Measurements from ENCODE around the gene HEATR3.

Gene HEATR3

DNA sequence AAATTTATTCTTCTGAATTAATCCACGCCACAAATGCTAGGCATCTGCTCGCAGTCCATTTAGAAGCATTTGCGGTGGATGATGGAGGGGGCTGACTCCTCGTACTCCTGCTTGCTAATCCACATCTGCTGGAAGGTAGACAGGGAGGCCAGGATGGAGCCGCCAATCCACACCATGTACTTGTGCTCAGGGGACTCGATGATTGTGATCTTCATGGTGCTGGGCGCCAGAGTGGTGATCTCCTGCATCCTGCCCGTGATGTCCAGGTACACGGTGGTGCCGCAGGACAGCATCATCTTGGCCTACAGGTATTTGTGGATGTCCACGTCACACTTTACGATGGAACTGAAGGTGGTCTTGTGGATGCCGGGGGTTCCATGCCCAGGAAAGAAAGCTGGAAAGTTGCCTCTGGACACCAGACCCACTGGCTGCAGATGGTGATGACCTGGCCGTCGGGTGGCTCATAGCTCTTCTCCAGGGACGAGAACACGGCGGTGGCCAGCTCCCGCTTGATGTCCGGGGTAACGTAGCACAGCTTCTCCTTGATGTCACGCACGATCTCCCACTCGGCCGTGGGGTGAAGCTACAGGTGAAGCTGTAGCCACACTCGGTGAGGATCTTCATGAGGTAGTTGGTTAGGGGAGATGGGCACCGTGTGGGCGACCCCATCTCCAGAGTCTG is 7.5 kb upstream of the HEATR3 start:
- DNase-seq, result no peak

DNA sequence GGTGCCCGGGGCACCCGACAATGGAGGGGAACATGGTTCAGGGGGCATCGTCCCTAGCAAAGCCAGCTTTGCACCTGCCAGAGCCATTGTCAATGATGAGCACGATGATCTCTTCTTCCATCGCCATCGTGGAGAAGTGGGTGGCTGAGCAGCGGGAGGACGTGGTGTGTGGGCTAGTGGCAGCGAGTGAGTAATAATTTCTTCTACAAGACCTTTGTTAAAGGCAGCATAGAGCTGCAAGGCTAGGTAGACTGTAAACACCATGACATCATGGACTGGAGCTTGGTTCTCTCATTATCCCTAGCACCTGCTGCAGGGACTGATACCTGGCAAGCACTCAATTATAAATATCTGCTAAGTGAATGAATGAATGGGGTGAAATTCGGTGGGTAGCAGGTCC is 6.7 kb upstream of the HEATR3 start:
- no peak for DNase-seq

DNA sequence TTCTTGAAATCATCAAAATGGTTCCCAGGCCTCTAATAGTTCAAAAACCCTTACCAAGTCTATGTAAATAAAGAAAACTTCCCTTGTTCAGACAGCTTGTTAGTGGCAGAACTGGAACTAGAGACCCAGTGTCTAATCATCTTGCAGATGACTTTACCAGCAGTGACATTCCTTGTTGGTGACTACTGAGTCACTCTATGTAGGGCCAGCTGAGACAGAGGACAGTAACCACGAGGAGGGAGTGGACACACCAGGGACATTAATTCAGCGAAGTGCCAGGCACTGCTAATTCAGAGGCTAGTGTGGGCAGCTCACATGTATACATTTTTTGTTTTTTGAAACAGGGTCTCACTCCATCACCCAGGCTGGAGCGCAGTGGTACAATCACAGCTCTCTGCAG is 6.1 kb upstream of the HEATR3 start:
- no peak for DNase-seq

DNA sequence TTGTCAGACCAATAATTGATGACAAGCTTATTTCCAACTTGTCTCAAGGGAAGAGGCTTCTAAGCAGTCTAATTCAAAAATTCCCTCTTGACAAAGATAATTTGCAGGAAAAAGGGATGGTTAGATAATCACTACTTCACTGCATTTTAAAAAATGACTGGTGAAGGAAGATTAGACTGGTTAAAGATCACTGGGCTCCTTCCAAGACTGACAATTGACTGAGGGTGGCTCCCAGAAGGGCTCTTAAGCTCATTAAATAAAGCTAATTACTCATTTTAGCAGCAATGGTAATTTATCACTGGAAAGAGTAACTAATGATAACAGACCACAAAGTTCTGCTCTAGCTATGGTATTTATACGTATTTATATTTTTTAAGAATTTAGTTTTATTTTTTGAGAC is 4.4 kb upstream of the HEATR3 start:
- DNase-seq, result no peak

DNA sequence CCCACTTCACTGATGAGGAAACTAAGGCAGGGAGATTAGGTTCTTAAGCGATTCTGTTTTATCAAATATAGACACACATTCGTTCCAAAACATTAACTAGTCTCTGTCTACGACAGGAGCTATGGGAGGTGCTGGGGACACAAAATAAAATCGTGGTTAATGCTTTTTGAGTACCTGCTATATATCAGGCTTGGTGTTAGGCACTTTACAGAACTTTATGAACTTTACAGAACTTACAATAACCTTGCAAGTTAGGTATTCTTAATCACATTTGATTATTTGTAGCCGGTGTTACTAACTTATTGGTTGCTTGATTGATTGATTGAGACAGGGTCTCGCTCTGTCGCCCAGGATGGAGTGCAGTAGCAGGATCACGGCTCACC is 538 bp upstream of the HEATR3 start:
- DNase-seq, result no peak

DNA sequence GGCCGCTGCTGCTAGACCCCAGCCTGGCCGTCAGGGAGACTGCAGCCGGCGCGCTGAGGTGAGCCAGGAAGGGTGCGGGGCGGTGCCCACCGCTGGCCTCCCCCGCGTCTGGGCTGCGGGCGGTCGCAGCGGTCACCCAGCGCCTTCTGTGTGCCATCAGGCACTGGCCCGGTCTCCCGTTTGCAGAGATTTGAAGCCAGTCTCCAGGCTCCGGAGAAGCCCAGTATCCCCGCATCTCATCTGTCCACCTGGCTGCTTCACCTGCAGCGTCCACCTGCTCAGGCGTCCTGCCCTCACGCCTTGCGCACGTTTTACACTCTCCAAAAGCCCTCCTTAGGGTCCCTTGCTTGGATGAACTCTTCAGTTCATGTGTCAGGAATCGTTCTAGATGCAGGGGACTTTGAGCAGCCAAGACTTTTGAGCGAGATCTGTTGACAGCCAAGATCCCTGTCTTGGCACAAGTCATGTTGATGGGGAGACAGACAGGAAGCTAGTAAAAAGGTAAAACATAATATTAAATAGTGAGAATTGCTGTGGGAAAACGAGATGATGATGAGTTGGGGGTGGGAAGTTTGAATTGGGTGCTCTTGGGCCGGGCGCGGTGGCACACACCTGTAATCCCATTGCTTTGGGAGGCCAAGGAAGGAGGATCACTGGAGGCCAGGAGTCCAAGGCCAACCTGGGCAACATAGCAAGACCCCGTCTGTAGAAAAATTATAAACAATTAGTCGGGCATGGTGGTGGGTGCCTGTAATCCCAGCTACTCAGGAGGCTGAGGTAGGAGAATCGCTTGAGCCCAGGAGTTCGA is 916 bp downstream of the HEATR3 start:
- DNase-seq, result no peak

DNA sequence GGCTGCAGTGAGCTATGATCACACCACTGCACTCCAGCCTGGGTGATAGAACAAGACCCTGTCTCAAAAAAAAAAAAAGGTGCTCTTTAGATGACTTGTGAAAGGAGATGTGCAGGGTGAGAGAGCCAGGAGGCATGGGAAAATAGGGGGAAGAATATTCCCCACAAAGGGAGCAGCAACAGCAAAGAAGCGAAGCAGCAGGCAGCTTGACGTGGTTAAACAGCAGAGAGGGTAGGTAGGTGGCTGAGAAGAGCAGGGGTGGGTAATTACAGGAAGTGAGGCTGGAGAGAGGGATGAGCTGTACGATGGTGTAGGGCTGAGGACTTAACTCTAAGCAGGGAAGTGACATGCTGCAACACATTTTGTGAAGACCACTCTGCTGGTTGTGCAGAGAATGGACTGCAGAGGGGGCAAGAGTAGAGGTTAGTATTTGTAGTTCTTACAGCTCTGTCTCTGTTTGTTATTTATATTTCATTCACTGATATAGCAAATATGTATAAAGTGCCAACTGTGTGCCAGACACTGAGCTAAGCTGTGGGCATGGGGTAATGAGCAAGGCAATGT is 1.6 kb downstream of the HEATR3 start:
- DNase-seq, result peak; percentile 21

DNA sequence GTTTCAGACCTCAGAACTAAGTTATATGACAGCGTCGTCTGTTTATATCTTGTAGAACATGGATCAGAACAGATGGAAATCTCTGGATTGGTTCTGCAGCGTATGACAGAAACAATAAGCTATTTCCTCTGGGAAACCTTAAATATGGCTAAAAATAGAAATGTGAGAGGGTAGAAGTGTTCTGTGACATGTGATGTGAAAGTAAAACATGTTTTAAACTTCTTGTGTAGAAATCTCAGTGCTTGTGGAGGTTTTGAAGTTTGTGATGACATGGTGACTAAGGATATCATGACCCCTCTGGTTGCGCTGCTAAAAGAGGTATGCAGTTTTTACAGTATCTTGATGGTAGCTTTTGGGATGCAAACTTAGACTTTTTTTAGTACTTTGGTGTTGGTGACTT is 2.8 kb downstream of the HEATR3 start:
- no peak for DNase-seq

DNA sequence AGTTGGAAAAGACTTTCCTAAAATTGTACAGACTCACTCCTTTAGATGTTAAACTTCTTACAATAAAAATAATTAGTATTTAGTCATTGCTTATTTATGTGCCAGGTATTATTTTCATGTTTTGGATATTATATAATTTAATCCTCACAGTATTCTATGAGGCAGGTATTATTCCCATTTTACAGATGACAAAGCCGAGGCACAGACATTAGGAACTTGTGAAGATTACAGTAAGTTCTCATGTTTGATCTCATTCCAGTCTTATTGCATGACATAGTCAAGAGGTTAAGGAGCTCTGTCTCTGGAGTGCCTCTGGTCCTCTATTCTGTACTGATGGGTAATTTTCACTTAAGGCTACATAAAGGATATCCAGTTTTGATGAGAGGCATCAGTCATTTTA is 3.3 kb downstream of the HEATR3 start:
- no peak for DNase-seq

DNA sequence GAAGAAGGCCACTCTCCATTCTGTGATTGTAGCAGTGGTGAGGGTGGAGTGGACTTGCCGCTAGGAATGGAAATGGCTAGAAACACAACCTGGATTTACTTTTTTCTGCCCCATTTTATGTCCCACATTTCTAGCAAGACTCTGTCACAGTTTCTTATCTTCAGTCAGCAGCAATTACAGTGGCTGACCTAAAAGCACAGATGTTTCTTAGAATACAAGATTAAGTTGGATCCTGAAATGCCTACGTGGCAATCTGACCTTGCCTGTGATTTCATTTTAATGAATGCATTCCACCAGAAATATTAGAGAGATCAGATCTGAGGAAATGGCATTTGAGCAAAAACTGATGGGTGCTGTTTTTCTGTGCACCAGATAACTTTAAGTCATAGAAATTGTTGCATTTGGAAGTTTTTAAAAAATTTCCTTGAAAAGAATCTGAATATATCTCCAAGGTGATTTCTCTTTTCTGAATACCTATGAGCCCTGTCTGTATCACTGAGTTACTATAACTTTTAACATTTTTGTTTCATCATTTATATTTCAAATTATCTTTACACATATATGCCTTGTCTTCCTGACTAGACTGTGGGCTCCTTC is 5.4 kb downstream of the HEATR3 start:
- no peak for DNase-seq

DNA sequence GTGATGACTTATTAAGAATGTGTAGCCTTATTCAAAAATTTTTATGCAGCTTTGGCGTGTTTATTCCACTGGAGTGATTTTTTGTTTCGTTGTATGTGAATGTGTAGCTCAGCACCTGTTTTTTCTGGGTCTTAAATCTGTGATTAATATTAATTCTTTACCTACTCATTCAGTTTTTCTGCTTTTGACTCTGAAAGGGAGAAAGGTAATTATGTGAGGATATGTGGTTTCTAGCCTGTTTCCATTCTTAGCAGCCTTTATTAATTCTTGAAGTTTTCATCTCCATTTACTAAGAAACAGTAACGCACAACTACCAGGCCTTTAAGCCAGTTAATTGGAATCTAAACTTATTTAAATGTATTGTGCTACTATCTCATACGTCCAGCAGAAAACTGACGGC is 7.0 kb downstream of the HEATR3 start:
- DNase-seq, result no peak

DNA sequence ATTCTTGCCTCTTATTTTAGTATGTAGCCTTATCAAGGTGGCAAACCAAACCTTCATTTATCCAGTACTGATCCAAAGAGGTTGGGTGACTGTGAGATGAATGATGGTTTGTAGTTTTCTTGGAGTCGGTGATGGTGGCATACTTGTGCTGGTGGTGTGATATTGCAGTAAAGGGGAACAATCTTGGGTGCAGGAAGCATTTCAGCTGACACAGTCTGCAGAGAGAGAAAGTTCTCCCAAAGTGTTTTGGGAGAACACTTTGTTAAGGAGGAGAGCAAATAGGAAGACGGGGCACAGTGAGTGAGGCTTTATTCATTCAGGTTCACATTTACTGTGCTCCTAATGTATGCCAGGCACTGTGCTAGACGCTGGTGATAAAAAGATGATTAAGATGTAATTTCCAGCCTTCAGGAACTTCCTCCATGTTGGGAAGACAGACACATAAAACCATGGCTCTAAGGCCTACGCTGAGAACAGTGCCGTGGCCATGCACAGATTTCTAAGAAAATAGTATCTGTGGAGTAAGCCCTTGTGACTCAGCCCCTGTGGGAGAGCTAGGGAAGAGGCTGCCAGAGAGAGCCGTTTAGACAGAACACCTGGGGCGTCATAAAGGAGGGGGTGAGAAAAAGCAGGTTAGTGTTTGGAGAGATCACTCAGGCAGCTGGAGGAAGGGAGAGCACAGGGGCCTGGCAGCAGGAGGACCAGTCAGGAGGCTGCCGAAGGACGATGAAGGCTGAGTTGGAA is 13.8 kb downstream of the HEATR3 start:
- no peak for DNase-seq

DNA sequence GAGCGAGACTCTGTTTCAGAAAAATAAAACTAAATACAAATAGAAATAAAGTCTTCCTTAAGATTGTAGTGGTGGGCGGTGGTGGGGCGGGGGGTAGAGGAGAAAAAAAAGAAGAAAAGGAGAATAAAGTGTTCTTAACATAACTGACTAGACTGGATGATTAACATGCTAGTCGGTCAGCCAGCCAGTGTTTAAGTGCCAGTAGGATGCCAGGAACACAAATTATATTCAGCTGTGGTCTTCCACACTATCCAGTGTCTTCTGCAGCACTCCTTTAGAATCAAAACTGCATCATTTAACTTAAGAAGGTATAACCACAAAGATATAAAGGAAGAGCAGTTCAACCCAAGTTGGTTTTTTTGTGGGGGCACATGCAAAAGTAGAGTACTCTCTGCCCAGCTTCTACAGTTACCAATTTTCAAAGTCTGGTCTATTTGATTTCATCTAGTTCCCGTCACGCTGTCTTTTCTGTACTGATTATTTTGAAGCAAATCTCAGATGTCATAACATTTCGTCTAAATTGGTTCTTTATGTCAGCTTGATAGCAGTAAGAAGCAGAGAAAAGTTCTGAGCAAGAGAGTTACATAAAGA is 15.8 kb downstream of the HEATR3 start:
- DNase-seq, result no peak

DNA sequence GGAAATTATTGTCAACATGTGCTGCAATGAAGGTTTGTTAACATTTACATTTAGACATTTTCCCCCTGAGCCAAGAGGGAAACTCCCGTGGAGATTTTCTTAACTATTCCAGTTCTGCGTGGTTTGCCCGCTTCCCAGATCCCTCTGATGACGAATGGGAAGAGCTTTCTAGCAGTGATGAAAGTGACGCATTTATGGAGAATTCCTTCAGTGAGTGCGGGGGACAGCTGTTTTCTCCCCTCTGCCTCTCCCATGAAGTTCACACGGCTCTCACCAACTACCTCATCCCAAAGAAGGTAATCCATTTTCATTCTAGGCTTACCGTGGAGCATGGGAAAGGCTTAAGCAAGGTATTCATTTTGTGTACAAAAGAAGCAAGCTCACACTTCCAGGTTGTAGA is 18.2 kb downstream of the HEATR3 start:
- no peak for DNase-seq

DNA sequence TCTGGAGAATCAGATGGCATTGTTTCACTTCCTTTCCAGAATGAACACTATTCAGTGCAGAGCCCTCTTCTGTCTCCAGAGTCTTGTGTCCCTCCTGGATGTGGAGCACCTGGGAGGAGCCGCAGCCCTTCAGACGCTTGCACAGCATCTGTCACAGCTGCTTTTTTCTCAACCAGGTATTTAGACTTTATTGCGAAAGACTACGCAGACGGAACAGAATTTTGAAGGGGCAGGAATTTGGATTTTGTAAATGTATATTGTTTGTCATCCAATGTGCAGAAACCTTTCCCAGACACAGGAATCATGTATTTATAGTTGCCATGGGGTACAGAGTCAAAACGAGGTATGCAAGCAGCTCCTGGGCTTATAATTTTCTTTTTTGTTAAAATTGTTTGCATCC is 20.4 kb downstream of the HEATR3 start:
- no peak for DNase-seq

DNA sequence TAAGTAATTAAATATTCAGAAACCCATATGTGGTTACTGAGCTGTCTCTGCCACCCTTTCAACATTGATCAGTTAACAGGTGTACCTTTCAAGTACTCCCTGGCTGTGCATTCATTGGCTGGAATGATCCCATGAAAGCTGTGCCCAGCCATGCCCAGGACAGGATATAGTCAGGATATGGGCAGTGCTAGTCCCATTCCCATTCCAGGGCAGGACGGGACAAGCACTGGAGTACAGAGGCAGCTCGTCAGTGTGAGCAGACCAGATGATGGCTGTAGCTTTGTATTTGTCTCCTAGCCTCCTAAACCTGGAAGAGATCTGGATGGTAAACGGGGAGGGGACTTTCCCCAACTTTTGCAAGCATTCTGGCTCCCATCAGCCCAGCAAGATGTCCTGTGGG is 22.5 kb downstream of the HEATR3 start:
- no peak for DNase-seq

DNA sequence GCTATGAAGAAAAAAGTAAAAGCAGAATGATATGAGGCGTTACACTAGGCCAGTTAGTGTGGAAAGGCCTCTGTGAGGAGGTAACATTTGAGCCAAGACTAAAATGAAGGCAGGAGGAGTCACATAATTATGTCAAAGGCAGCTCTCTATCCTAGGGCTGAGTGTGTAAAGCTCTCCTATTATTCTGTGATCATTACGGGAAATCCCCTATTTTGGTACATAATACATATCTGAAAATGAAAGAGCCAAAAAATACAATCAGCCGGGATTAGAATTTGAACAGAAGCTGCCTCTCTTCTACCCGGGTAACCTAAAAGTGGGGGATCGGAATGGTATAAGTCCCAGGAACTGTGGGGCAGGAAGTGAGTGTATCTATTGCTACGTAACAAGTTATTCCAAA is 27.1 kb downstream of the HEATR3 start:
- no peak for DNase-seq

DNA sequence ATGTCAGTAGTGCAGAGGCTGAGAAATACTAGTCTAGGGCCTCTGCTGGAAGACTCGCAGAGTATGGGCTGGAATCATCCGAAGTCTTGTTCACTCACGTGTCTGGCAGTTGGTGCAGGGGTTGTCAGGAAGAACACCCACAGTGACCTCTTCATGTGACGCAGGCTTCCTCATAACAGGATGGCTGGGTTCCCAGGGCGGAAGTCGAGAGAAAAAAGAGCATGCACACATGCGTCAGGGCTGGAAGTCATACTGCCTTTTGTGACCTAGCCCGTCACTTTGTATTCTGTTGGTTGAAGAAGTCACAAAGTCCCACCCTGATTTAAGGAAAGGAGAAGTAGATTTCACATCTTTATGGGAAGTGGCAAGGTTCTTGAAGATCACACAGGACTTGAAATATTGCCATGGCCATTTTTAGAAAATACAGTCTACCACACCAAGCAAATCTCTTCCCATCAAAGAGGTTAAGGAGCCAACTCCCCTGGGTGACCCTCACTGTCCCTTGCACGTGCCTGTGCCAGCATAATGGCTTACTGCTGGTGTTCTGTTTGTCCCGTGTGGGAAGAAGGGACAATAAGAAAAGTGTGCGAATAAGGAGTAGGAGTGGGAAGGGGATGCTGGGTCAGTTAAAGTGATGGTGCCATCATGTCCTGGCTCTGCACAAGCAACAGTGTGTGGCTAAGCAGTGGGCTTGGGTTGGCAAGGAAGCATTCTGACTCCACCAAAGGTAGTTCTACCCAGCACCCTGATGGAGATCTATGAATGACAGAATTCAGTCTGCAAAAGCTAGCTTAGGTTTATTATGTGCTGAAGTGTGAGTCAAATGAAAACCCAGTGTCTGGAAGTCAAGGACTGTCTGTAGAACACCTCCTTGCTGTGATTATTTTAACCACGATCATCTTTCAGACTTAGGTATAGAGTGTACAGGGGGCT is 28.1 kb downstream of the HEATR3 start:
- DNase-seq, result no peak

DNA sequence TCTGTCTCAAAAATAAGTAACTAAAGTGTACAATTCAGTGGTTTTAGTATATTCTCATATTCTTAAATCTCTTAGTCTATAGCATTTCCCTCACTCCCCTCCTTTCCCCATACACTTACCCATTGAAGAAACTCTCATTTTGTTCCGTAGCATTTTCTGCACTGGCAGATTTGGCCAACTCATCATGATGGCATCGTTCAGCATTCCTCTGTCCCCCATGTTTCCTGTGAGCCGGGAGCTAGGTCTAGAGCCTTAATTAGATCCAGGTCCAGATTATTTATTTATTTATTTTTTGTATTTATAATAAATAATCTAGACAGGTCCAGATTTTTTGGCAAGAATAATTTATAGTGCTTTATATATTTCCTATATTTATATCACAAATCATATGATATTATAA is 31.0 kb downstream of the HEATR3 start:
- DNase-seq, result no peak

DNA sequence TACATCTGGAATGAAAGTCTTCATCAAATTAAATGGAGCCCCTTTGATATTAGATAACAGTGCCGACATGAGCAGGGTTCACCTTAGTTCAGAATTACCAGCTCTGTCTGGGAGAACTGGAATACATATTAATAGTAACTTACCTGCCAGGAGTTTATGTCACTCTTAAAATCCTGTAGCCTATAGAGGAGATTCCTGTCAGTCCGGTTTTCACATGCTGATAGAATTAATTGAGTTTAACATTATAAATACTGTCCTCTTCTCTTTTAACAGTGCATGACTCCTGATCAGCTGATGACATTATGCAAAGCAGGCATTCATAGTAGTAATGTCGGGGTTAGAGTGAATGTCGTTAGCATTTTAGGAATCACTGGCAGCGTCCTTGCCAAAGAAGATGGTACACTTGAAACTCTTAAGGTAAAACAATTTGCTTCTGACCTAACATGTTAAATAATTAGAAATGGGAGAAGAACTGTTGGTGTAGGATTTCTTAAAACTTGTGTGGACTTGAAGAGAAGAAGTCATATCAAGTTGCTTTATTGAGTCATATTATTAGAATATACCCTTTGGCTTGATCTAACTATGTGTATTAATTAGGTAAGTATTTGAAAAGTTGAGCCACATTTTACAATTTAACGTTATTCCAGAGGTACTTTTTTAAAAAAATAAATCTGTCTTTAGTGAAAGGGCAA is 34.3 kb downstream of the HEATR3 start:
- no peak for DNase-seq
